ENCODE measurements around the gene MRFAP1L1.
"Not testable (repeated sequence)": the region's sequence is repeated elsewhere in the genome, so short reads cannot be mapped to it uniquely, and the experiment has no call there.

The MRFAP1L1 gene

DNA sequence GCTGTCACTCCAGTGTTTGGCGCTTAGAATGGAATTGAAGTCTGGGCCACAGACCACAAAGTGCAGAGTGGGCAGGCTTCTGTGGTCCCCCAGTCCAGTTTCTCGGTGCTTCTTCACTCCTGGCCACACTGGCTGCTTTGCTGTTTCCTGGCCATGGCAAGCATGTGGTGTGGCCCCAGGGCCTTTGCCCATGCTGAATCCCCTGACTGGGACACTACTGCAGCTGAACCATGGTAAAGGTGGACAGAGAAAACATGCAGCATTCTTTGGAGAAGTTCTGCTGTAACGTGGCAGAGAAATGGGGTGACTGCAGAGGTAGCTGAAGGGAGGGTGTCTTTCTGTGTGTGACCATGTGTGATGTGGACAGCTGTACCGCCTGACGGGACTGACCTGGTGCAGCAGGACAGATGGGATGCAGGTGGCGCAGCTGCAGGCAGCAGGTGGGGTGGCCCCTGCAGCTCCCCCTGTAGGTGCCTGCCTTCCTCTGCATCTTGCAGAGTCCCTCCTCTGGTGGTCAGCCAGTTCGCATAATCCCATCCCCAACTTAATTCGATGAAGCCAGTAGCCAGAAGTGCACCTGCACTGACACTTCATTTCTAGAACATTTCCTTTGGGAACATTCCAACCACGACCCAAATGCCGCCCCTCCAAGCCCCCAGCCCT is 29.2 kb downstream of the MRFAP1L1 start:
- no peak overlapping the region for H3K9ac ChIP-seq (ENCODE audit: low read length)
- H3K4me1 ChIP-seq (ENCODE audit: insufficient read depth, low read length), result peaks cover 22% of the 10 kb centered on the region
- H3K4me3 ChIP-seq (ENCODE audit: low read depth in 1 of 2, low read length in 2 of 2), result no peak overlapping the region
- peaks cover 10% of the 10 kb centered on the region for H3K36me3 ChIP-seq (ENCODE audit: insufficient read depth, low read length)
- no peaks in the 10 kb centered on the region for H3K9me3 ChIP-seq (ENCODE audit: low read length)
- H3K27ac ChIP-seq (ENCODE audit: low read depth, low read length), result no peak overlapping the region
- no peaks in the 10 kb centered on the region for H3K27me3 ChIP-seq (ENCODE audit: control insufficient read depth in 1 of 2, insufficient read depth in 2 of 2, low read length in 2 of 2)

DNA sequence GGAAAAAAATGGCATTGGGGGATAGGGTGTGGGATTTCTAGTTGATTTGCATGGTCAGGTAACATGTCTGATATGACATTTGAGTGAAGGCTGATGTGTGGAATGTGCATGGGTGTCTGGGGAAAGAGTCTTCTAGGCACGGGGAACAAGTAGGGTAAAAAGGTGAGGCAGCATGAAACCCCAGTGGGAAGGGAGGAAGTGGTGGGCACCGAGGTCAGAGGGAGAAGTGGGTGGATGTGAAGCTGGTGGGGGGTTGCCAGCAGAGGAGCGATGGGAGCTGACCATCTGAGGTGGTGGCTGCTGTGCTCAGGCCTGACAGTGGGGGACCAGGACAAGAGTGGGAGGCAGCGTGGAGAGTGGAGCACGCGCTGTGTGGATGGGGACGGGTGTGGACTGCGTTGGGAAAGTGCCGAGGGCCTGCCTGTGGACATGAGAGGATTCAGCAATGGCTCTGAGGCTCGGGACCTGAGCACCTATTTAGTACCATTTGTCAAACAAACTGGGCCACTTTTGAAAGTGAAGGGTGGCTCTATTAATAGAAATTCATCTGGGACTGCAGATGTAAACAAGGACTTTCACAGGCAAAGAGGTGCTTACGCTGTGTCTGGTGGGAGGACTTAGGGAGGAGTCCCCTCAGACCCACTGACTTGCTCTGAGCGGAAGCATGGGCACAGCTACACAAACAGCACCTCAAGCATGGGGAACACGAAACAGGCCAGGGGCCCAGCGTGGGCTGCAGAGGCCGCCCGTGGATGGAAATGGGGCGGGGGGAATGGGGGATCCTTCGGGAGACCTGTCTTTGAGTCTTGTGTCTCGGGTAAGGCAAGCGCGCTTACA is 32.7 kb downstream of the MRFAP1L1 start:
- Histone ChIP-seq H3K27me3 (ENCODE audit: control insufficient read depth in 1 of 2, insufficient read depth in 2 of 2, low read length in 2 of 2) (no peaks in the 10 kb centered on the region), H3K36me3 (ENCODE audit: insufficient read depth, low read length) (peaks cover 10% of the 10 kb centered on the region), H3K4me3 (ENCODE audit: low read depth in 1 of 2, low read length in 2 of 2) (no peak overlapping the region), H3K4me1 (ENCODE audit: insufficient read depth, low read length) (peaks cover 32% of the 10 kb centered on the region), H3K9ac (ENCODE audit: low read length) (no peak overlapping the region), H3K27ac (ENCODE audit: low read depth, low read length) (no peak overlapping the region), H3K9me3 (ENCODE audit: low read length) (no peaks in the 10 kb centered on the region)

- H3K4me1 ChIP-seq (ENCODE audit: insufficient read depth, low read length), result peaks cover 32% of the 10 kb centered on the region
- H3K9ac ChIP-seq (ENCODE audit: low read length), result peak overlapping the region; percentile 65
- H3K4me3 ChIP-seq (ENCODE audit: low read depth in 1 of 2, low read length in 2 of 2), result peak overlapping the region; percentile 34 to 86
- H3K27me3 ChIP-seq (ENCODE audit: control insufficient read depth in 1 of 2, insufficient read depth in 2 of 2, low read length in 2 of 2), result no peaks in the 10 kb centered on the region
- no peaks in the 10 kb centered on the region for H3K9me3 ChIP-seq (ENCODE audit: low read length)
- H3K36me3 ChIP-seq (ENCODE audit: insufficient read depth, low read length), result peaks cover 10% of the 10 kb centered on the region
- peak overlapping the region; percentile 65 for H3K27ac ChIP-seq (ENCODE audit: low read depth, low read length)
Observed at GRCh38 chr4:6674500-6675149, 35.0 kb downstream of the MRFAP1L1 start.

DNA sequence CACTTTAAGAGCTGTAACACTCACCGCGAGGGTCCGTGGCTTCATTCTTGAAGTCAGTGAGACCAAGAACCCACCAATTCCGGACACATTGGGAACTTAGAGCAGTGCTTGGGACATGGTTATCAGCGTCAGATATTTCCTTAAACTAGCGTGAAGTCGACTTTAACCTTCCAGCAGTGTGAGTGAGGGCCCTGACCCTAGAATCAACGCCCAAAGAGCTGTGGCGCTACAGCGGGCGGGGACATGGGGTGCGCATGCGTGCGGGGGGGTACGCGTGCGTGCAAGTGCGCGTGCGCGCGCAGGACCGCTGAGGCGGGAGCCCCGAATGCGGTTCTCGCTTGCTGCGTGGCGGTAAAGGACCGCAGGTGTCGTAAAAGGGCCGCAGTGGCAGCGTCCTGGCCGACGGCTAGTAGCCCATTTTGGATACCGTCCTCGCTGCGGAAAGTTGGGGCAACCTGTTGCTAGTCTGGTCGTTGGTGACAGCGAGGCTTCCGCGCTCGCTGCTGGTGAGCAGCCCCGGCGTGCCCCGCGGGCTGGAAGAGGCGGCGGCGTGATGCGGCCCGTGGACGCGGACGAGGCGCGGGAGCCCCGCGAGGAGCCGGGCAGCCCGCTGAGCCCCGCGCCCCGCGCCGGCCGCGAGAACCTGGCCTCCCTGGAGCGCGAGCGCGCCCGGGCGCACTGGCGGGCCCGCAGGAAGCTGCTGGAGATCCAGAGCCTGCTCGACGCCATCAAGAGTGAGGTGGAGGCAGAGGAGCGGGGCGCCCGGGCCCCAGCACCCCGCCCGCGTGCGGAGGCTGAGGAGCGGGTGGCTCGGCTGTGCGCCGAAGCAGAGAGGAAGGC is 35.8 kb downstream of the MRFAP1L1 start:
- no peaks in the 10 kb centered on the region for H3K9me3 ChIP-seq (ENCODE audit: low read length)
- H3K27ac ChIP-seq (ENCODE audit: low read depth, low read length), result peak overlapping the region; percentile 65
- peaks cover 10% of the 10 kb centered on the region for H3K36me3 ChIP-seq (ENCODE audit: insufficient read depth, low read length)
- peak overlapping the region; percentile 65 for H3K9ac ChIP-seq (ENCODE audit: low read length)
- H3K4me1 ChIP-seq (ENCODE audit: insufficient read depth, low read length), result peaks cover 32% of the 10 kb centered on the region
- H3K4me3 ChIP-seq (ENCODE audit: low read depth in 1 of 2, low read length in 2 of 2), result peak overlapping the region; percentile 34 to 86
- no peaks in the 10 kb centered on the region for H3K27me3 ChIP-seq (ENCODE audit: control insufficient read depth in 1 of 2, insufficient read depth in 2 of 2, low read length in 2 of 2)

- not testable (repeated sequence) for H3K27me3 ChIP-seq (ENCODE audit: control insufficient read depth in 1 of 2, insufficient read depth in 2 of 2, low read length in 2 of 2); H3K9me3 ChIP-seq (ENCODE audit: low read length); H3K9ac ChIP-seq (ENCODE audit: low read length)
- peaks cover 10% of the 10 kb centered on the region for H3K36me3 ChIP-seq (ENCODE audit: insufficient read depth, low read length)
- H3K4me3 ChIP-seq (ENCODE audit: low read depth in 1 of 2, low read length in 2 of 2), result peak overlapping the region; percentile 34 to 86
- peak overlapping the region; percentile 65 for H3K27ac ChIP-seq (ENCODE audit: low read depth, low read length)
- peaks cover 32% of the 10 kb centered on the region for H3K4me1 ChIP-seq (ENCODE audit: insufficient read depth, low read length)
Observed at GRCh38 chr4:6673191-6673659, 36.4 kb downstream of the MRFAP1L1 start.

GRCh38 chr4:6672541-6673190 is 37.0 kb downstream of the MRFAP1L1 start:
- not testable (repeated sequence) for H3K27ac ChIP-seq (ENCODE audit: low read depth, low read length); H3K9me3 ChIP-seq (ENCODE audit: low read length); H3K36me3 ChIP-seq (ENCODE audit: insufficient read depth, low read length); H3K9ac ChIP-seq (ENCODE audit: low read length); H3K27me3 ChIP-seq (ENCODE audit: control insufficient read depth in 1 of 2, insufficient read depth in 2 of 2, low read length in 2 of 2); H3K4me3 ChIP-seq (ENCODE audit: low read depth in 1 of 2, low read length in 2 of 2)
- peaks cover 31% of the 10 kb centered on the region for H3K4me1 ChIP-seq (ENCODE audit: insufficient read depth, low read length)

GRCh38 chr4:6672131-6672530 is 37.5 kb downstream of the MRFAP1L1 start:
- Histone ChIP-seq H3K9ac (ENCODE audit: low read length) (no peak overlapping the region), H3K4me1 (ENCODE audit: insufficient read depth, low read length) (peaks cover 26% of the 10 kb centered on the region), H3K36me3 (ENCODE audit: insufficient read depth, low read length) (peaks cover 4% of the 10 kb centered on the region), H3K4me3 (ENCODE audit: low read depth in 1 of 2, low read length in 2 of 2) (no peak overlapping the region), H3K27me3 (ENCODE audit: control insufficient read depth in 1 of 2, insufficient read depth in 2 of 2, low read length in 2 of 2) (no peaks in the 10 kb centered on the region), H3K9me3 (ENCODE audit: low read length) (no peaks in the 10 kb centered on the region), H3K27ac (ENCODE audit: low read depth, low read length) (no peak overlapping the region)

GRCh38 chr4:6671648-6672047 is 38.0 kb downstream of the MRFAP1L1 start:
- Histone ChIP-seq H3K9me3 (ENCODE audit: low read length) (no peaks in the 10 kb centered on the region), H3K36me3 (ENCODE audit: insufficient read depth, low read length) (no peaks in the 10 kb centered on the region), H3K27ac (ENCODE audit: low read depth, low read length) (no peak overlapping the region), H3K9ac (ENCODE audit: low read length) (no peak overlapping the region), H3K27me3 (ENCODE audit: control insufficient read depth in 1 of 2, insufficient read depth in 2 of 2, low read length in 2 of 2) (no peaks in the 10 kb centered on the region), H3K4me3 (ENCODE audit: low read depth in 1 of 2, low read length in 2 of 2) (no peak overlapping the region), H3K4me1 (ENCODE audit: insufficient read depth, low read length) (peaks cover 21% of the 10 kb centered on the region)

DNA sequence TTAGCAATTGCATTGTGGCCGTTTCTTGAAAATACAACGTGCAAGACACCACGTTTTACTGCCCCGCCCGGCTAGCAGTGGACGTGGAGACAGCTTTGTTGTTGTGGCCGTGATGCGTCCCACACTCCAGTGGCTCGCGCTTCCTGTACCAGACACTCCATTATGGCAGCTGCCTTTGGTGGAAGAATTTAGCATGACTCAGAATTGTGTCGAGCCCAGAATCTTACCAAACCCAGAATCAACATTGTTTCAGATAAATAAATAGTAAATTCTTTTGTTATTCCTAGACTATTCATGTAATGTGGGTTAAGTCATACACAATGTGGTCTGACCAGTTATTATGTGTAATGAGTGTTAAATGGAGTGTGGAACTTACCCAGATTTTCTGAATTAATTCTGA is 41.3 kb downstream of the MRFAP1L1 start:
- no peak overlapping the region for H3K27ac ChIP-seq (ENCODE audit: low read depth, low read length)
- no peak overlapping the region for H3K4me3 ChIP-seq (ENCODE audit: low read depth in 1 of 2, low read length in 2 of 2)
- peaks cover 4% of the 10 kb centered on the region for H3K4me1 ChIP-seq (ENCODE audit: insufficient read depth, low read length)
- no peaks in the 10 kb centered on the region for H3K9me3 ChIP-seq (ENCODE audit: low read length)
- H3K27me3 ChIP-seq (ENCODE audit: control insufficient read depth in 1 of 2, insufficient read depth in 2 of 2, low read length in 2 of 2), result peaks cover 0 to 6% of the 10 kb centered on the region in 2 donors
- H3K36me3 ChIP-seq (ENCODE audit: insufficient read depth, low read length), result no peaks in the 10 kb centered on the region
- no peak overlapping the region for H3K9ac ChIP-seq (ENCODE audit: low read length)

DNA sequence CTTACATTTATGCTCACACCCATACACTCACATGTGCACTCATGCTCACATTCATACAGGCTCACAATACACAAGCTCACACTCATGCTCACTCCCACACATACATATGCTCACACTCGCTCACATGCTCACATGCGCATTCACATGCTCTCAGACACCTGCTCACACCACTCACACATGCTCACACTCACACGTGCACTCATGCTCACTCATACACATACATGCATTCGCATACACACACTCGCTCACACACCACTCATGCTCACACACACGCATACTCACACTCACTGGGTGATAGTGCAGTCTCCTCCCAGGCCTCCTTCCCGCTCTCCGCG is 44.4 kb downstream of the MRFAP1L1 start:
- H3K9ac ChIP-seq (ENCODE audit: low read length), result no peak overlapping the region
- H3K9me3 ChIP-seq (ENCODE audit: low read length), result no peaks in the 10 kb centered on the region
- H3K4me1 ChIP-seq (ENCODE audit: insufficient read depth, low read length), result peaks cover 4% of the 10 kb centered on the region
- H3K4me3 ChIP-seq (ENCODE audit: low read depth in 1 of 2, low read length in 2 of 2), result no peak overlapping the region
- peaks cover 0 to 6% of the 10 kb centered on the region in 2 donors for H3K27me3 ChIP-seq (ENCODE audit: control insufficient read depth in 1 of 2, insufficient read depth in 2 of 2, low read length in 2 of 2)
- H3K36me3 ChIP-seq (ENCODE audit: insufficient read depth, low read length), result no peaks in the 10 kb centered on the region
- H3K27ac ChIP-seq (ENCODE audit: low read depth, low read length), result no peak overlapping the region
